Activated CD4-positive, alpha-beta T cell treated with anti-CD3 and anti-CD28 coated beads, Interleukin-2, amount 10 ng/mL, durations not matched to agents 7 days and 5 days (primary cell): ENCODE data around the gene ADCY9. TPM values are rescaled to one million over a fixed set of nuclear protein-coding genes. Genes with fewer than 3 reads are reported as not detected.
"Not testable (repeated sequence)": the region's sequence is repeated elsewhere in the genome, so short reads cannot be mapped to it uniquely, and the experiment has no call there.

Experiments used
- CTCF ChIA-PET: fragments of 350-600 bp; sonication (Branson Sonifier 250); formaldehyde crosslinking; loops from one replicate; lab custom pipeline; 2021; ENCODE audit warnings: antibody characterized with exemption; lab: Charles Lee
- POLR2A ChIA-PET: fragments of 350-600 bp; sonication (Branson Sonifier 250); formaldehyde crosslinking; loops from one replicate; lab custom pipeline; 2021; ENCODE audit warnings: antibody characterized with exemption; lab: Charles Lee
- DNase-seq: peaks from one replicate; pipeline ENCODE4 v3.0.0-alpha.2; 2020
- H3K27ac Mint-ChIP-seq: one replicate; pipeline ENCODE4 v1.8.0; 2021; ENCODE audit warnings: mild to moderate bottlenecking, moderate library complexity, mixed read lengths
- H3K27me3 Mint-ChIP-seq: one replicate; pipeline ENCODE4 v1.8.0; 2021; ENCODE audit warnings: mixed read lengths
- H3K36me3 Mint-ChIP-seq: one replicate; pipeline ENCODE4 v1.8.0; 2021; ENCODE audit warnings: low read depth, mixed read lengths
- H3K4me1 Mint-ChIP-seq: one replicate; pipeline ENCODE4 v1.8.0; 2021; ENCODE audit warnings: mixed read lengths
- H3K4me3 Mint-ChIP-seq: one replicate; pipeline ENCODE4 v1.8.0; 2021; ENCODE audit warnings: mild to moderate bottlenecking, moderate library complexity, mixed read lengths
- H3K9me3 Mint-ChIP-seq: one replicate; pipeline ENCODE4 v1.8.0; 2021; ENCODE audit warnings: mixed read lengths
- total RNA-seq, 2 experiments: library from RNA; stranded (reverse); gene quantifications; one replicate each; pipeline ENCODE4 v1.2.3, GENCODE V29; 2021

ADCY9 gene
- total RNA-seq, 2 experiments from 2014 or later, result 10.4 to 12.4 TPM

DNA sequence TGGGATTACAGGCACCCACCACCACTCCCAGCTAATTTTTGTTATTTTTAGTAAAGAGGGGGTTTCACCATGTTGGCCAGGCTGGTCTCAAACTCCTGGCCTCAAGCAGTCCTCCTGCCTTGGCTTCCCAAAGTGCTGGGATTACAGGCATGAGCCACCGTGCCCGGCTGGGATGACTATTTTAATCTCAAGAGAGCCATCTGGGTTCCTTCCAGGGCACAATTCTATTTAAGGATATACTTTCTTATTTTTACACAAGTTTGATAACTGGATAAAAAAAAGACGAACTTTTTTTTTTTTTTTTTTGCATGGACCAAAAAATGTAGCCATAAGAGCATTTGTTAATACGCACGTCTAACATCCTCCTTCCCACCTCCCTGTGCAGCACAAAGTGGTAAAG is 164.9 kb downstream of the ADCY9 start:
- H3K4me1 Mint-ChIP-seq, H3K27ac Mint-ChIP-seq, H3K4me3 Mint-ChIP-seq, H3K36me3 Mint-ChIP-seq, POLR2A ChIA-PET, H3K9me3 Mint-ChIP-seq, DNase-seq: not testable (repeated sequence)
- peaks cover 27% of the 10 kb centered on the region for H3K27me3 Mint-ChIP-seq
- CTCF ChIA-PET, result interaction anchor here (0.6 to 0.7 kb wide), 2 partner anchors 18 to 201 kb away, joined by 3 read pairs; no protein-coding TSS in a partner anchor

DNA sequence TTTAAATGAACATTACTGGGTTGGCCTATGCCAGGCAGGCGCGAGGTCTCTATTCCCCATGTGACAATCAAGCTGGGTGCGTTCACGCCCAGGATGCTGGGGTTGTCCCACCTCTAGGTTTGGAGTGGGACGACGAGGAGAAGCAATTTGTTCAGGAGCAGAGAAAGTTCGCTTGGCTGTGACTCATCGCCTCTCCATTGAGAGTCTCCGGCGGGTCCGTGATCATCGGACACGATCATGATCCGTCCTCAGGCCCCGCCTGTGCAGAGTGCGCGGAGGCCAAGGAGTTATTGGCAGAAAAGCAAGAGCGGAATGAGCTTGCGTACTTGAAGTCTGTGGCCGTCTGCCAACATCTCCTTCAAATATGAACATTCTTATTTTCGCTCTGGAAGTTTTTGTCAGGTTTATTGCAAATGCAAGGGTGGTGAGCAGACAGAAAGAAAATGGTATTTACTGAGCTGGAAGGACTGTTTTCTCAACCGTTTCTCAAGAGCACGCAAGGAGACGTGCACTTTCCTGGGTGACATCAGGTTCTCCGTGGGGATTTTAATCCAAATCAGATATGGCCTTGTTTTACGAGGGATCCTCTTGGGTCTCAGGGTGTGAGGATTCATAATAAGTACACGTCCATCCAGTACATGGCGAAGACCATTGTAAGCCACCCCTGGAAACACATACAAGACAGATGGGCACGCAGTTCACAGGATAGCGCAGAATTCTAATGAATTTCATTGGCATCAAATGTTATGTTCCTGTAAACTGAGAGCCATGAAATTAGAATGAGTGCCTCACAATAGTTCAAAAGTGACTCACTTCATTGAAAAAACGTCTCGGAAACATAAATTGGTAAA is 165.7 kb downstream of the ADCY9 start:
- CTCF ChIA-PET, result interaction anchor here (1.4 kb wide), 1 partner anchor 224 kb away, joined by 3 read pairs; no protein-coding TSS in a partner anchor
- H3K4me3 Mint-ChIP-seq, result no peak overlapping the region
- H3K4me1 Mint-ChIP-seq, result peaks cover 8% of the 10 kb centered on the region
- H3K9me3 Mint-ChIP-seq, result no peaks in the 10 kb centered on the region
- peaks cover 23% of the 10 kb centered on the region for H3K27me3 Mint-ChIP-seq
- POLR2A ChIA-PET, result no interaction called here
- no peaks in the 10 kb centered on the region for H3K36me3 Mint-ChIP-seq
- DNase-seq, result no peak
- no peak overlapping the region for H3K27ac Mint-ChIP-seq

DNA sequence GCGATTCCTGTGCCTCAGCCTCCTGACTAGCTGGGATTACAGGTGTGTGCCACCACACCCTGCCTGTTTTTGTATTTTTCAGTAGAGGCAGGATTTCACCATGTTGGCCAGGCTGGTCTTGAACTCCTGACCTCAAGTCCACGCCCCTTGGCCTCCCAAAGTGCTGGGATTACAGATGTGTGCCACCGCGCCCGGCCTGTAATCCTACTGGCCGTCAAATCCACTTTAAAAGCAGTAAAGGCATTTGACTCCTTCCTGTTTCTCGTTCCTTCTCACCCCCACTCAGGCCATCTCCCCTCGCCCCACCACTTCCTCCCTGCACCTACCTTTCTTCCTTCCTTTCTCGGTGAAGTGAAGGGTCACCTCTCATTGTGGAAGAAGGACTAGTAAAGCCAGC is 166.3 kb downstream of the ADCY9 start:
- CTCF ChIA-PET, result interaction anchor here (1.4 kb wide), 1 partner anchor 225 kb away, joined by 3 read pairs; no protein-coding TSS in a partner anchor

DNA sequence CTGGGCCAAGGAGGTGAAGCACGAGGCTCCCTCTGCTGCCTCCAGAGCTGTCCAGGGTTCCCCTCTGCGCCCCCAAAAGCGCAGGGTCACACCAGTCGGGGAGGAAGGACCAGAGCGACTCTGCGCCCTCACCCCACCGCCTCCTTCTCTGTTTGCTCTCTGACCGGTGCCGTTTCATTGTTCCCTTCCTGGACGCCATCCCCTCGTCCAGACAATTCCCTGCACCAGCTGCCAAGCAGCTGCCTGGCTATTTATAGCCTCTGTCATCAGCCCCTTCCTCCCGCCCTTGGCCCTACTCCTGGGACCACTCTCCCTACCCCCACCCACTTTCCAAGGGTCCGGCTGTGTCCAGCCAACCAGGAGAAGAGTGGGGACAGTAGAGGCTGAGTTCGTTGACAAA is 167.0 kb downstream of the ADCY9 start:
- no peak for DNase-seq
- Mint-ChIP-seq H3K4me3 (no peak overlapping the region), H3K27me3 (peaks cover 12% of the 10 kb centered on the region), H3K9me3 (no peaks in the 10 kb centered on the region), H3K36me3 (no peaks in the 10 kb centered on the region), H3K27ac (no peak overlapping the region), H3K4me1 (peaks cover 8% of the 10 kb centered on the region)
- CTCF ChIA-PET, result no interaction called here
- POLR2A ChIA-PET, result no interaction called here

More for the DNA sequence above, 166.3 kb downstream of the ADCY9 start:
- Mint-ChIP-seq H3K4me1 (peaks cover 8% of the 10 kb centered on the region), H3K27me3 (peaks cover 19% of the 10 kb centered on the region), H3K9me3 (no peaks in the 10 kb centered on the region), H3K4me3 (no peak overlapping the region), H3K27ac (no peak overlapping the region), H3K36me3 (no peaks in the 10 kb centered on the region)
- no peak for DNase-seq
- POLR2A ChIA-PET, result no interaction called here

DNA sequence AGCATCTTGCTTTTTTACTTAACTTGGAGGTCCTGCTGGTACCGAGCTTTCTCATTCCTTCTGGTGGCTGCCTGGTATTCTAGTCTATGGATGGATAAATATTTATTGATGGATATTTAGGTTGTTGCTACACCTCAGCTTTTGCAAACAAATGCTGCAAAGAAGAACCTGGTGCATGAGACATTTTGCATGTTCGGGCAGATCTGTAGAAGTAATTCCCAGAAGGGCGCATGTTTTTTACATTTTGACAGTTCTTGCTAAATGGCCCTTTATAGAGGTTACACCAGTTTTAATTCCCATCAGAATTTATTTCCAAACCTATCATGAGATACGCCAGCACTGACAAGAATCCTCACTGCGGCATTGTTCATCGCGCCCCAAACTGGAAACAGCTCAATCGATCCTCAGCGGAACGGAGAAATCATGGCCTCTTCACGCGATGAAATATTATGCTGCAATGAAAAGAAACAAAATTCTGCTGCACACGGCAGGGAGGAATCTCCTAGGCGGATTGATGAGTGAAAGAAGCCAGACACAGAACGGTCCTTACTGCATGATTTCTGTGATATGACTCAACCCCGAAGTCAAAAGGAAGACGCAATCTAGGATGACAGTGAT is 167.8 kb downstream of the ADCY9 start:
- H3K9me3 Mint-ChIP-seq, result no peaks in the 10 kb centered on the region
- peaks cover 11% of the 10 kb centered on the region for H3K27me3 Mint-ChIP-seq
- CTCF ChIA-PET, result no interaction called here
- no peak for DNase-seq
- H3K36me3 Mint-ChIP-seq, result no peaks in the 10 kb centered on the region
- no peak overlapping the region for H3K27ac Mint-ChIP-seq
- no peak overlapping the region for H3K4me3 Mint-ChIP-seq
- POLR2A ChIA-PET, result no interaction called here
- H3K4me1 Mint-ChIP-seq, result peaks cover 8% of the 10 kb centered on the region

DNA sequence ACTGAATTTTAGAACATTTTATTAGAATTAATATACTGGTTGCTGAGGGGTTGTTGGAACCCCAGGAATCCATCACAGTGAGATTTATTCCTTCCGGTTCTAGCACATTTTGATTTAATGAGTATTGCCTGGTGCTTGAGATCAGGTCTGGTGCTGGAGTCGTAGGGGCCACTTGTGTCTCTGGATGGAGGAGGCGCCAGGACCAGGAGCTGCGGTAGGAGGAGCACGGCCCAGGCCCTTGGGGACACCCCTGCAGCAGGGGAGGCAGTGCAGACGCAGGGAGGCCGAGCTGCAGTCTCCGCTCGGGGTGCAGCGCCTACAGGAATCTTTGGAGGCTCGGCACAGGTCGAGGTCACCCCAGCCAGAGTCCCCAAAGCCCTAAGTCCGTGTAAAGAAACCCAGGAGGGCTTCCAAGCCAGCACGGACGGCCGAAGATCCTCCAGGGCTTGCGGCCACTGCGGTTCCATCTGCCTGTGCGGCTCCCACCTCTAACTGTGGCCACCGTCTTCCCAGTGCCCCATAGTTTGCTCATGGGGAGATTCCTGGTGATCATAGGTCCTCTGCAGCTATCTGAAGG is 169.6 kb downstream of the ADCY9 start:
- no peak overlapping the region for H3K4me3 Mint-ChIP-seq
- no peak overlapping the region for H3K27ac Mint-ChIP-seq
- no peak for DNase-seq
- H3K4me1 Mint-ChIP-seq, result peaks cover 8% of the 10 kb centered on the region
- ChIA-PET POLR2A (no interaction called here), CTCF (interaction anchor here (0.6 kb wide), 1 partner anchor 26 kb away, joined by 4 read pairs; no protein-coding TSS in a partner anchor)
- H3K36me3 Mint-ChIP-seq, result no peaks in the 10 kb centered on the region
- H3K27me3 Mint-ChIP-seq, result peaks cover 9% of the 10 kb centered on the region
- H3K9me3 Mint-ChIP-seq, result no peaks in the 10 kb centered on the region

DNA sequence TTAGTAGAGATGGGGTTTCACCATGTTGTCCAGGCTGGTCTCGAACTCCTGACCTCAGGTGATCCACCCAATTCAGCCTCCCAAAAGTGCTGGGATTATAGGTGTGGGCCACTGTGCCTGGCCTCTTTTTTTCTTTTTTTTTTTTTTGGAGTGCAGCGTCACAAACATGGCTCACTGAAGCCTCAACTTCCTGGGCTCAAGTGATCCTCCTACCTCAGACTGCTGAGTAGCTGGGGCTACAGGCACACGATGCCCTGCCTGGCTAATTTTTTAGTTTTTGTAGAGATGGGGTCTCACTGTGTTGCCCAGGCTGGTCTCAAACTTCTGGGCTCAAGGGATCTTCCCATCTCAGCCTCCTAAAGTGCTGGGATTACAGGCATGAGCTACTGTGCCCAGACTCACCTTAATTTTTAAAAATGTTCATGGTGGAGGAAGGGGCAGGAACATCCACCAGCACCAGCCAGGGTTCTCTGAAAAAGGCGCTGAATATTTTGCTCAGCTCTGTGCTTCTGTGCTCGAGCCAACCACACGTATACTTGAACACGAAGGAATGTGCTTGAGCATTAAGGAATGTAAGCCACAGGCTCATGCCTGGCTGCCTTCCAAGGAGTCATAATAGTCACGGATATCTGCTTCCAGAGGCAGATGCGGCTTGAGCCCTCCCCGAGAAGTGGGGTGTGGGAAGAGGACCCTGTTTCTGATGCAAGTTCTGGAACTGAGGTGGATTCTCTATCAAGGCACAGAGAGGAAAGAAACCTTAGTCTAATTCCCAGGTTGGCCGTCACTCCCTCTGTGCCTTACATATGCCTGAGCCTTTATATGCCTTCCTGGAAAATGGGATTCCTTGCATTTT is 170.3 kb downstream of the ADCY9 start:
- peaks cover 8% of the 10 kb centered on the region for H3K4me1 Mint-ChIP-seq
- CTCF ChIA-PET, result no interaction called here
- H3K27me3 Mint-ChIP-seq, result peaks cover 9% of the 10 kb centered on the region
- POLR2A ChIA-PET, result no interaction called here
- DNase-seq, result no peak
- H3K27ac Mint-ChIP-seq, result no peak overlapping the region
- no peaks in the 10 kb centered on the region for H3K36me3 Mint-ChIP-seq
- no peak overlapping the region for H3K4me3 Mint-ChIP-seq
- H3K9me3 Mint-ChIP-seq, result no peaks in the 10 kb centered on the region

DNA sequence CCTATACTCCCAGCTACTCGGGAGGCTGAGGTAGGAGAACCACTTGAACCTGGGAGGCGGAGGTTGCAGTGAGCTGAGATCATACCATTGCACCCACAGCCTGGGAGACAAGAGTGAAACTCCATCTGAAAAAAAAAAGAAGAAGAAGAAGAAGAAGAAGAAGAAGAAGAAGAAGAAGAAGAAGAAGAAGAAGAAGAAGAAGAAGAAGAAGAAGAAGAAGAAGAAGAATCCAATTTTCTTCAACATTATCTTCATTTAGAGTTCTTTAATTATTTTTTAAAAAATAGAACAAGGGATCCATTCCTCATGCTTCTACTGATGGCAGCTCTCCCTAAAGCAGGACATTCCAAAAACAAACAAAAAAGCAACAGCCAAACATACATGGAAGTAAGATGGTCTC is 171.8 kb downstream of the ADCY9 start:
- H3K36me3 Mint-ChIP-seq, POLR2A ChIA-PET, H3K9me3 Mint-ChIP-seq, DNase-seq, H3K27me3 Mint-ChIP-seq, H3K4me3 Mint-ChIP-seq, H3K4me1 Mint-ChIP-seq, H3K27ac Mint-ChIP-seq: not testable (repeated sequence)
- CTCF ChIA-PET, result interaction anchor here (0.7 kb wide), 1 partner anchor 874 kb away, joined by 3 read pairs; no protein-coding TSS in a partner anchor

DNA sequence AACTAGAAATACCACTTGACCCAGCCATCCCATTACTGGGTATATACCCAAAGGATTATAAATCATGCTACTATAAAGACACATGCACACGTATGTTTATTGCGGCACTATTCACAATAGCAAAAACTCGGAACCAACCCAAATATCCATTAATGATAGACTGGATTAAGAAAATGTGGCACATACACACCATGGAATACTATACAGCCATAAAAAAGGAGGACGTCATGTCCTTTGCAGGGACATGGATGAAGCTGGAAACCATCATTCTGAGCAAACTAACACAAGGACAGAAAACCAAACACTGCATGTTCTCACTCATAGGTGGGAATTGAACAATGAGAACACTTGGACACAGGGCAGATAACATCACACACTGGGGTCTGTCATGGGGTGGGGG is 174.1 kb downstream of the ADCY9 start:
- H3K4me3 Mint-ChIP-seq, POLR2A ChIA-PET, H3K9me3 Mint-ChIP-seq, H3K27me3 Mint-ChIP-seq, DNase-seq, H3K36me3 Mint-ChIP-seq, CTCF ChIA-PET, H3K4me1 Mint-ChIP-seq, H3K27ac Mint-ChIP-seq: not testable (repeated sequence)

DNA sequence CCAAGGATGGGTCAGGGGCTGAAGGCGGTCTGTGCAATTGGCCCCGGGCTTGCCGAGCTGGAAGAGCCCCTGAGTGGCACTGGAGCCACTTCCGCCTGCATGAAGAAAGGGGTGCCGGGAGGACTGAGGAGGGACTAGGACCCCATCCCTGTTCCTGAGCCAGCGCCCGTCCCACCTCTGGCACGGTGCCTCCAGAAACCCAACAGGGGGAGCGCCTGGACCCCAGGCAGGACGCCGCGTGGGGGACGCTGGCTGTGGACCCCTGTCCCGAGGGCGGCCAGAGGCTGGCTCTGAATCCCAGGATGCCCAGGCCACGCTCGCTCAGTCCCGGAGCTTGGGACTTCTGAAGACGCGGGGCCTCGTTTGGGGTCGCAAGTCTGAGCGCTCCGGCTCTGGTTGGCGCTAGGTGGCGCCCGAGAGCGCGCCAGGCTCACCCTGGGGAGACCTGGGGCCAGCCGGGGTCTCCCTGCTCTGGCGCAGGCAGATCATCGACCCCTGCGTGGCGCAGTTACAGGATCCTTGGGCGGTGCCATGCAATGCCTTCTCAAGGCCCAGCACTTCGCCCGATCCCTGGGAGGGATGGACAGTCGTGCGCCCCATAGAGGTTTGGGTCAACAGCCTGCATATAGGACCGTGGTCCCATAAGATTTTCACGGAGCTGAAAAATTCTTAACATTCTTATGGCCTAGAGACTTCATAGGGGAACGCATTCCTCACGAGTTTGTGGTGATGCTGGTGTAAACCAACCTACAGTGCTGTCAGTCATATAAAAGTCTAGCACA is 177.2 kb downstream of the ADCY9 start:
- peaks cover 3% of the 10 kb centered on the region for H3K27me3 Mint-ChIP-seq
- ChIA-PET CTCF (interaction anchor here (1.0 to 4.5 kb wide), 3 partner anchors 28 to 426 kb away, joined by 4 to 21 read pairs (median 4); no protein-coding TSS in a partner anchor), POLR2A (no interaction called here)
- peaks cover 4% of the 10 kb centered on the region for H3K4me1 Mint-ChIP-seq
- no peak overlapping the region for H3K27ac Mint-ChIP-seq
- no peaks in the 10 kb centered on the region for H3K9me3 Mint-ChIP-seq
- no peak overlapping the region for H3K4me3 Mint-ChIP-seq
- H3K36me3 Mint-ChIP-seq, result no peaks in the 10 kb centered on the region
- DNase-seq, result peak; percentile 62

DNA sequence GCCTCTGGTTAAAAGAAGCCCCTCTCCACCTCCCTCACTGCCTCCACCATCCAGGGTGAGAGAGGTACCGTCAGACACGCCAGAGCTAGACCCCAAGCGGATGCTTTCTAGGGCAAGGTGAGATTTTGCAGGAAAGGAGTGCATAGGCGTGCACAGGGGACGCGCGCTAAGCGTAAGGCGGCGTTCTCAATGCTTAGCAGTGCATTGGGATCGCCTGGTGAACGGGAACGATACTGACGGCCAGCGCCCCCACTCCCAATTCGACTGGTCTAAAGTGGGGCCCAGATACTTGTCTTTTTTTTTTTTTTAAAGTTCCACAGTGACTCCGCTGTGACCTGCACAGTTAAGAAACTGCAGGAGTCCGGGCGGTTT is 177.8 kb downstream of the ADCY9 start:
- no peak for DNase-seq
- H3K4me3 Mint-ChIP-seq, result no peak overlapping the region
- ChIA-PET POLR2A (no interaction called here), CTCF (interaction anchor here (1.0 to 4.5 kb wide), 3 partner anchors 28 to 427 kb away, joined by 4 to 21 read pairs (median 4); no protein-coding TSS in a partner anchor)
- H3K9me3 Mint-ChIP-seq, result no peaks in the 10 kb centered on the region
- H3K36me3 Mint-ChIP-seq, result no peaks in the 10 kb centered on the region
- H3K27me3 Mint-ChIP-seq, result peaks cover 3% of the 10 kb centered on the region
- H3K4me1 Mint-ChIP-seq, result peaks cover 4% of the 10 kb centered on the region
- H3K27ac Mint-ChIP-seq, result no peak overlapping the region
